CD4-positive, alpha-beta T cell treated with Interleukin-17A for 1 hour (primary cell): ENCODE results near the gene CTNNA1.

ENCODE experiments used
- DNase-seq: peaks from one replicate; pipeline ENCODE4 v3.0.0-alpha.2; 2020

Gene CTNNA1

DNA sequence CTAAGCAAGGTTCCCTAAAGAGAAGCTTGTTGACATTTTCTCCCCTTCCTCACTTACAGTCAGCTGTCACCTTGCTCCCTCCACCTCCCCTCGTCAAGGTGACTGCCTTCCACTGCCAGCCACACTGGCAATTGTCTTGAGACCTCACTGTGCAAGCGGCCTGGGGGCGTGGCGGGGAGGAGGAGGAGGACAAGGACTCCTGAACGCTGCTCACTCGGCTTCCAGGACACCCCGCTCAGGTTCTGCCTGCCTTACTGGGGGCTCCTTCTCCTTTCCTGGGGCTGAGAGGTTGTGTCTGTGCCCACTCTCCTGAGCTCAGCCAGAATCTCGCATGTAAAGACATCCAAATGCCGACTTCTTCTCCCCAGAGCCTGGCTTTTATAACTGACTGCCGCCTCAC is 182.2 kb downstream of the CTNNA1 start:
- no peak for DNase-seq

DNA sequence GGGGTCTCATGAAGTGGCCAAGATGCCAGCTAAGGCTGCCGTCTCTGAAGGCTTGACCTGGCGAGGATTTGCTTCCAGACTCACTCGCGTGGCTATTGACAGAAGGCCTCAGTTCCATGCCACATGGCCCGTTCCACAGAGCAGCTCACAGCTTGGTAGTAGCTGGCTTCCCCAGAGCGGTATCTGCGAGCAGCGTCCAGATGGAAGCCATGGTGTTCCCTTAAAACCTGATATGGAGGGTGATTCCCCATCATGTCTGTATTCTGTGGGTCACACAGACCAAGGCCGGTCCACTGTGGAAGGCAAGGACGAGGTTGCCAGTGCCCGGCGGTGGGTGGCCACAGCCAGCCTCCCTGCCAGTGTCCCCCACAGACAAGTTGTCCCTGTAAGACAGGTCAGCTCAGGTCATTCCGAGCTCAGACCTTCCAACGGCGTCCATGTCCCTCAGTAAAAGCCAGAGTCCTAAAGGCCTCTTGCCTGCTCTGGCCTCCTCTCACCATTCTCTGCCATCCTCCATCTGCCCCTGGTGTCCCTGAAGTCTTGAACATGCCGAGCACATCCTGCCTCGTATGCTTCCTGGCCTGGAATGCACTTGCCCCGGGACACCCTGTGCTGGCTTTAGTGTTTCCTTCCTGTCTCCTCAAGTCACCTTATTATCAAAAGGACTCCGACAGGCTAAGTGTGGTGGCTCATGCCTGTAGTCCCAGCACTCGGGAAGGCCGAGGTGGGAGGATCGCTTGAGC is 183.2 kb downstream of the CTNNA1 start:
- no peak for DNase-seq

DNA sequence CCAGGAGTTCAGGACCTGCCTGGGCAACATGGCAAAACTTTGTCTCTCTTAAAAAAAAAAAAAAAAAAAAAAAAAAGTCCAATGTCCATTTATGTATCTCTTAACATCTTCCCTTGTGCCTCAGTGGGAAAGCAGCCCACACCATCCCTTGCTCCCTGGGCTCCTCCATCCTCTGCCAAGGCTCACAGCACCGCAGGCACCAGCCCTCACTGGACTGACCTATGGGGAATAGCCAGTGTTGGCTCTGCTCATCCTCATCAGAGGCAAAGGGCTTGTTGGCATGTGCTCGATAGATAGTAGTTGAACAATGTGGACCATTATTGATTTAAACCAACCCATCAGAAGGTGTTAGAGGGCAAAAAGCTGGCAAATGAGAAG is 183.7 kb downstream of the CTNNA1 start:
- DNase-seq = no peak

DNA sequence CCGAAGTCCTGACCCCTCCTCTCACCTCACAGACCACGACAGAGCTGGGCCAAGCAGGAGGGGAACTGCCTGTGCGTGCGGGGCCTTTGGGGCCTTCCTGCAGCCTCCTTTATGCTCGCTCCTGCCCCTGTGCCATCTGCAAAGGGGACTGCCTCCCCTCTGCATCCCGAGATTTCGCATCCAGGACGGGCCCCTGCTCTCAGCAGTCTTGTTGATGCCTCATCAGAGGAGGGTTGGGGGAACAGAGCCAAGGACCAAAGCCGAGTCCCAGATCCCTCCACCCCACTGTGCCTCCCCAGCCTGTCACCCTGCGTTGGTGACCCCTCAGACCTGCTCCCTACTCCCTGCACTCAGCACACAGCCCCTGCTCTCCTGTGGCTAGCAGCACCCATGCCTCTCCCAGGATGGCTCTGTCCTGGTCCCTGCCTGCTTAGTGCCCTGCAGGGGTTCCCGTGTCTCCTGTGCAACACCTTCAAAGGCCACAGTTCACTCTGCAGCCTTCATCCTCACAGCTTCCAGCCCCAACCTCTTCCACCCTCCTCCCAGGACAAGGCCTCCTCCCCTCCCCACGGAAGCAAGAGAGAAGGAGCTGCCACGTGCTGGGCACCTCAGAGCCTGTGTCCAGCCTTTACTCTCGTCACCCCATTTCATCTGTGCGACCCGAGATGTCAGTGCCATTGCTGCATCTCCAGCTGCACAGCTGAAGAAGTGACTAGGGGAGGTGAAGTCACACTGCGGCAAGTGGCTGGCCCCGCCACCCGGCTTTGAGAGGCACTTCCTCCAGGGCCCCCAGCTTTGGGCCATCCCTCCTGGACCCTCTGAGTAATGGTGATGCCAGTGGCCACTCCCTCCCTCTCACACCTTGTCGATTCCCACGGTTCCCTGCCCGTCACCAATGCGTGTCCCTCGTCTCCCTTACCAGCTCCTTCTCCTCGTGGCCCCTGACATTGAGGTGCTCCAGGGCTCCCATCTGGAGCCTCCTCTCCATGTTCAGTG is 184.5 kb downstream of the CTNNA1 start:
- DNase-seq = no peak

DNA sequence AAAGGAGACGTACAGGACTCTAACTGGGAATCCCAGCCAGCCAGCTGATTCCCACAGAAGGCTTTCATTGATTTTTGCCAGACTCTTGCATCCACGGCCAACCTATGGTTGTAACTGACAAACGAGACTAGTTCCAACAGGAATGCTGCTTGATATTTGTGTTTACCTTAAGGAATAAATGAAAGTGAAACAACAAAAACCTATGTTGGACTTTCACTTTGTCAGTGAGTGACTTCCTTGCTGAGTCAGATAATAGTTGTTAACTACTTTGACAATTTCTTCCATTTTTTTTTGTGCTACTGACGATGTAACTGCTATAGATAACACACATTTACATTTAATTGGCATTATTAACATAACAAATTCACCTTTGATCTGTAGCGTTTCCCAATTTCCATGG is 185.3 kb downstream of the CTNNA1 start:
- no peak for DNase-seq

DNA sequence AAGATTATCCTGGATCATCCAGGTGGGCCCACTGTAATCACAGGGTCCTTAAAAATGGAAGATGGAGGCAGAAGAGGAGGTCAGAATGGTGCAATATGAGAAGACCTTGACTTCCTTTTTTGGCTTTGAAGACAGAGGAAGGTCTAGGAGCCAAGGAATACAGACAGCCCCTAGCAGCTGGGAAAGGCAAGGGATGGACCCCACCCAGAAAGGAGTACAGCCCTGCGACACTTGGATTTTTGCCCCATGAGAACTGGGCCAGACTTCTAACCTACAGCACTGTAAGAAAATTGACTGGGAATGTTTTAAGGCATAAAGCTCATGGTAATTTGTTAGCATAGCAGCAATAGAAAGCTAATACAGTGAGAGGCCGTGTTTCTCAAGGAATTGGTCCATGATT is 188.8 kb downstream of the CTNNA1 start:
- DNase-seq = no peak

DNA sequence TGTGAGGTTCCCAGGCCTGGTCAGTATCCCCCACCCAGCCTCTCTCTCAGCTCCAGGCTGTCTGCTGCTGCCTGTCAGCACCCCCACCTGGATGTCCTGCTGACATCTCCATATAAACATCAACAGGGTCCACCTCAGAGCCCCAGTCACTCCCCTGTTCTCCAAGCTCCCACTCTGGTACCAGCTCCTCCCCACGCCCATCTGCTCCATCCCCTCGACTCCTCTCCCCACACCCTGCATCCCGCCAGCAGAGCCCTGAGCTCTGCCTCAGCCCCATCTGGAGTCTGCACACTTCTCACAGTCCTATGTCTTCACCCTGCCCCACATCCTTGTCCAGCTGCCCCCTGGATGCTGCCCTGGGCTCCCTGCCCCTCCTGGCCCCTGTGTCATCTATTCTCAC is 189.6 kb downstream of the CTNNA1 start:
- no peak for DNase-seq

DNA sequence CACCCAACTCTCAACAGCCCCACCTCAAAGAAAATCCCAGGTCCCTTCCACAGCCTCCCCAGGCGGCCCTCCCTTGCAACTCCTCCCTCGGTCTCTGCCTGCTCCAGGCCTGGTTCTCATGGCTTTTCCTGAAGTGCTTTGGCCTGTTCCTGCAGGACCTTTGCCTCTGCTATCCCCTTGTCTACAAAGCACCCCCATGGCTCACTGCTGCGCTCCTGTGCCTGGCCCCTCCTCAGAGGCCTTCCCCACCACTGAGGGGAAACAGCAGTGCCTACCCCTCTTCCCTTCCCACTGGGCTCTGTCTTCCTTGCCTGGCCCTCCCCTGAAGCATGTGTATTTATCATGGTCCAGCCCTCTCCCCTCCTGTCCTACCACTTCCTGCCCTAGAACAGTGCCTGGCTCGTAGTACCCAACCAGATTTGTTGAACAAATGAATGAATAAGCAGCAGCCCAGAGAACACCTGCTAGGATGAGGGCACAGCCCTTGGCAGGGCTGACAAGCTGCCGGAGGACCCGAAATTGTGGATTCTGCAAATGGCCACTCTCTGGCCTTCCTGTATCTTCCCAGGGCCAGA is 190.5 kb downstream of the CTNNA1 start:
- DNase-seq = no peak

DNA sequence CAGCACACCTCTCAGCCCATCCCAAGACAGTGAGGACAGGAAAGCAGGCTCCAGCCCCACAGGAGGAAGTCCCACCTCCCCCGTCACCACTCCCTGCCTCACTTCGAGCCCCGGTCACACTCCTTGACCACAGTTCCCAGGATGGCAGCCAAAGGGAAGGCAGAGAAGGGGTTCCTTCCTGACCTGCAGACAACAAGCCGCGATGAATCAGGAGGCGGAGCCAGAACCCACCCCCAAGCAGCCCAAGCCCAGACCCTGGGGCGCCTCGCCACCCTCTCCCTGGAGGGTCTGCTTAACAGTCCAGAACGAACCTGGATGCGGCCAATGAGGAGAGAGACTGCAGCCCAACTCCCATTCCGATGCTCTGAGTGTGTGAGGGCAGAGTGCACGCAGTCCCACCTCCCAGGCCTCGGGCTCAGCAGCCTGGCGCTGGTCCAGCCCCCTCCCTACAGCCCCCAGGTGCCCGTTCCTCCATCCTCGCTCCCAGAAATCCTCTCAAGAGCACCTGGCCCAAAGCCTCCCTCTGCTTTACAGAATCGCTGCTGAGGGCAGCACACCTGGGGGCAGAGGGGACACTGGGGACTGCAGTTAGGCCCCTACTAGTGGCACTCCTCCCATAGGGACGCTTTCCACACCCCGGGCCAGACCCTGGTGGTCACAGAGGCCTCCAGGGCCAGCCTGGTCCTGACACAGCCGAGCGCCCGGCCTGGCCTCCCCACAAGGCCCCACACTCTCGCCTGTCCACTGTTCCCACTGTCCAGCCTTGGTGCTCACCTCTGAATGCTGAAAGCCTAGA is 191.5 kb downstream of the CTNNA1 start:
- no peak for DNase-seq

DNA sequence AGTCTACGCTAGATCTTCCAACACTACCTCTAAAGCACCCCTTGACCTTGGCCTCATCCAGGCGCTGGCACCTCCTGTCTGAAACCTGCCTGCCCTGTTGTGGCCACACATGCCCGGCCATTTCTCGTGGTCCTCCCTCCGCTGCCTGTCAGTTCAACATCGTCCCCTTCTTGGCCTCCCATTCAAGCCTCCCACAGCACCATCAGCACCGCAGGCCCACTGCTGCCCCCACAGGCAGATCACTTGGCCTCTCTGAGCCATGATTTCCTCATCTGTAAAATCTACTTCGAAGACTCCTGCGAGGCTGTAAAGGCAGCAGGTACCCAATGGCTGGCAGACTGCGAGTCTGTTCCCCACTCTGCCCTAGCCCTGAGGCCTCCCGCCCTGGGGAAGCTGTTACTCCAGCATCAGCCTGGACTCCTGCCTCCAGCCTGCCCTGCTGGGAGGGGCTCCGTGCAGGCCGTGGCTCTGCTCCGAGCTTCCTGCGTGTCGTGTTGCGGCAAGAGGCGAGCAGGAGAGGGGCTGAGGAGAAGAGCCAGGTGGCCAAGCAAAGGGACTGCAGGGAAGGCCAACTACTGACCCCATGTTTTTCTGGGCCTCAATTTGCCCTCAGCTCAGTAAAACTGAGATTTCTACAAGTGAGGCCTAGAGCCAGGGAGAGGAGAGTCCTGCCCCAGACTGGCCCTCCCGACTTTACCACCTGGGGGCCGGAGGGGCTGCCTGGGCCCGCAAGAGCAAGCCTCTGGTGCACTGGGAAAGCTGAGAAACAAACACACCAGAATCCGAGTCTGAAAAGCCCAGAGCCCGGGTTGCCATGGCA is 192.4 kb downstream of the CTNNA1 start:
- no peak for DNase-seq

DNA sequence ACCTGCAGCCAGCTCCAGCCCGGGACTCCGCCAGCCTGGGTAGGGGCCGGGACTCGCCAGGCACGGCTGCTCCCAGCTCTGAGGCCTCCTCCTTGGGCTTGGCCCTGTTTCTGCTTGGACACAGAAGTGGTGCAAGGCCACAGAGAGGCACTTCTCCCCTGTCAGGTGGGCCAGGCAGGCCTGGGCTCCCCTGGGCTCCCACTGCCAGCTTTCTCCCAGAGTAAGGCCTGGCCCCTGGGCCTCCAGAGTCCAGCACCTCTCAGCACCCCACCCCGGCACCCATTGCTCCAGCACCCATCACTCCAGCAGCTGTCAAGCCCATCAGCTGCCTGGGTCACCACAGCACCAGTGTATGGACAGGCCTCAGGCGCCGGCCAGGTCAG is 193.0 kb downstream of the CTNNA1 start:
- DNase-seq = no peak

DNA sequence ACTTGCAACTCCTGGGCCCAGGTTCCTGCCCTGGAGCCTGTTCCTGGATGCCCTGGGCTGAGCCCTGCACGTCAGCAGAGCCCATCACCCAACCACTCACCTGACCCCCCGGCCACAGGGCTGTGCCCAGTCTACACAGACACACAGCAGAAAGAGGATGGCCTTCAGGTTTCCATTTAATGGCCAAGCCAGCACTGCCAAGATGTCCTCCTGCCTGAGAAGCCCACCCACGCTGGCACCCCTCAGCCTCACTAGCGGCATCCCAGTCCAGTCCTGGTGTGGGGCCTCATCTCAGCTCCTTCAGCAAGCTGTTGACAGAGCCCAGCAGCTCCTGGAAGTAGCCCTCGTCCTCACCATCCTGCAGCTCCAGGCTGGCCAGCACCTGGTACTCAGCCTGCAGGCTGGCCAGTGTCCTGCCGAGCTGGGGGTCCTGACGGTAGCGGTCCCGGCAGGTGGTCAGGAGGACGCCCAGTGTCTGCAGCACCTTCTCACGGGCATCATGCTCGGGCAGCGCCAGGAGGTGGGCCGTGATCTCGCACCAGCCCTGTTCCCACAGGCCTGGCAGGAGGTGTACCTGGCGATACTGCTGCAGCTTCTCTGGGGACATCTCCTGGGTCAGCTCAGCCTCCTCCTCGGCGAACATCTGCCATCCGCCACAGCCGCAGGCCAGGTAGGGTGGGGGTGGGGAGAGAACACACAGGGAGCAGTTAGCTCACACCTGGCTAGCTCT is 193.8 kb downstream of the CTNNA1 start:
- DNase-seq = no peak

DNA sequence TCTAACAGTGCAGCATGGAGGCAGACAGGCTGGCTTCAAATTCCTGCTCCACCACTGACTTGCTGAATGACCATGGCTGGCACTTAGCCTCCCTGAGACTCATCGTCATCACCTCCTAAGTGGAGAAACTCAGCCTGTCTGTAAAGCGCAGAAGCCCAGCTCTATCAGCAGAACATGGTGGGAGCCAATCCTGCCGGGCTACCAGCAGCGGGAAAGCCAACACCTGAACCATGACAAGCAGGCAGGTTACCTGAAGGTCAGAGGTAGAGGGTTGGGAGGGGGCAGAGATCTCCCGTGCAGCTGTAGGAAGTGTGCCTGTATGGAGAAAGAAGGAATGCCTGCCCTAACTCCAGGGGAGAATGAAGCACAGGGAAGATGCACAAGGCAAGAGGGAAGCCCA is 194.6 kb downstream of the CTNNA1 start:
- DNase-seq = no peak

DNA sequence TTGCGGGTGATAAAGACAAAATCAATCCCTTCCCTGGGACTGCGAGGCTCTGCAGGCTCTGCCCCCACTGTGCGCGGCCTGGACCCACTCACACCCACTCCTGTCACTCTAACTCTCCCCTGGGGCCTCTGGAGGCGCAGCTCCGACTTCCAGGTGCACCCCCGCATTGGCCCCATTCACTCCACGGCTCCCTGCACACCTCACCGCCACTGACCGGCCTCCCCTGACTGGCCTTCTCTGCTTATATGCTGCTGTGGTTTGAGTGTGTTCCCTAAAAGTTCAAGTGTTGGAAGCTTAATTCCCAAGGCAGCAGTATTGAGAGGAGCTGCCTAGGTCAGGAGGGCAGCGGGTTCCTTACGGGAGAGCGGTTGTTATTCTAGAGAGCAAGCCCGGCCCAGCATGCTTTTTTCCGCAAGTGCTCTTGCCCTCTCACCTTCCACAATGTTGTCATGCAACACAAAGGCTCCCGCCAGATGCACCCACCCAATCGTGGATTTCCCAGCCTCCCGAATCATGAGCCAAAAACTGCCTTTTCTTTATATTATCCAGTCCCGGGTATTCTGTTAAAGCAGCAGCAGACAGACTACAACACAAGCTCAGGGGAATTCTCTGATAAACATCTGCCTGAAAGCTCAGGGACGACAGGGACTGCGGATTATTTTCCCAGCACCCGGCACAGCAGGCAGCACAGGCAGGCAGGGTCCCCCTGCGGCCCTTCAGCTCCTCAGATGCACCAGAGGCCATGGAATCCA is 195.4 kb downstream of the CTNNA1 start:
- no peak for DNase-seq

DNA sequence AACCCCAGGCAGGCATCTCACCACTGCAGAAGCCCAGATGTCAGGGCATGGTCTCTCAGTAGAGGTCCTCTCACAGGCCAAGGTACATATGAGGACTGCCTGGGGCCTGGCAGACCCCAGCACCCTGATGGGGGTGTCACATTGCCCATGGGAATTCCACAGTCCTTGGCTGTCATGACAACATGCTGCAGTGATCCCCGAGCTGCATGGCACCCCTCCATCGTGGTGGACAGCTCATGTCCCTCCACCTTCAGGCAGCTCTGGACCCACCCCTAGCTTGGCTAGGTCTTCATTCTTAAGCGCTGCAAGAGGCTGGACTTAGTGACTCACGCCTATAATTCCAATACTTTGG is 196.0 kb downstream of the CTNNA1 start:
- no peak for DNase-seq

DNA sequence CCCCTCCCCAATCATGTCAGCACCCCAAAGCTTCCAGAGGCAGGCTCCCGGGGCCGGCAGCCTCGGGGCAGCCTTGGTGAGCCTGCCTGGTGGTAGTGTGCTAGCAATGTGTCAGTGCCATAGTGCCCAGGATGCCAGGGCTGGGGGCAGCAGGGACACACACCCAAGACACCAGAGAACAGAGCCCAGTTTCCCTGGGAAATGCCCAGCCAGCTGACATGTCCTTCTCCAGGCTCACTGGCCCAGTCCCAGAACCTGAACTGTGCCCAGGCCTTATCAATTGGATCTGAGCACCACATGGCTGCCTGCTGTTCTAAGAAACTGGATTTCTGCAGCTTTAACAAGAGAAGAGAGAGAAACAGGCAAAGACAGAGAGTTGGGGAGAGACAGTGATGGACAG is 196.8 kb downstream of the CTNNA1 start:
- DNase-seq = no peak

DNA sequence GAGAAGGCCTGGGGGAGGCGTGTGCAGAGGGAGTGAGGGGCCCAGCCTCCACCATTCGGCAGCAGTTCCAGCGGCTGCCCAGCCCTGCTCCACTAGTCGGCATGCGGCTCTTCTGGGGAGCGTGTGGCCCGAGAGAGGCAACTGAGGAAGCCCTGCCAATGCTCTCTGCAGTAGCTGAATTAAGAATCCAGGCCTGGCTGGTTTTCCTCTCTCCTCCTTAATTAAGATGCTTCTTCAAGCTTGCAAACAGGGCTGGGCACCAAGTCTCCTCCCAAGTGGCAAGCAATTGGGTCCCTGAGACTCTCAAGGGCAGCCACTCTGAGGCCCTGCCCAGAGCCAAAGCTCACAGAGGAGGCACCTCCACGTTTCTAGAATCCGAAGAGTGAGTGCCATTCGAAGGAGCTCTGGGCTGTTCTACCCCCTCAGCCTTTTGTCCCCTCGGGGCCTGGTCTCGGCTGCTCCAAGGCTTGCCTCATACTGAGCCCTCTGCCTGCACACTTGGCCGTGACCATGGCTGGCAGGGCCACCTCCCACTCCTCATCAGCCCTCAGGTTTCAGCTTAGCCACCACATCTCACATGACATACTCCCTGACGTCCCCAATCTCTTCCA is 197.3 kb downstream of the CTNNA1 start:
- no peak for DNase-seq

DNA sequence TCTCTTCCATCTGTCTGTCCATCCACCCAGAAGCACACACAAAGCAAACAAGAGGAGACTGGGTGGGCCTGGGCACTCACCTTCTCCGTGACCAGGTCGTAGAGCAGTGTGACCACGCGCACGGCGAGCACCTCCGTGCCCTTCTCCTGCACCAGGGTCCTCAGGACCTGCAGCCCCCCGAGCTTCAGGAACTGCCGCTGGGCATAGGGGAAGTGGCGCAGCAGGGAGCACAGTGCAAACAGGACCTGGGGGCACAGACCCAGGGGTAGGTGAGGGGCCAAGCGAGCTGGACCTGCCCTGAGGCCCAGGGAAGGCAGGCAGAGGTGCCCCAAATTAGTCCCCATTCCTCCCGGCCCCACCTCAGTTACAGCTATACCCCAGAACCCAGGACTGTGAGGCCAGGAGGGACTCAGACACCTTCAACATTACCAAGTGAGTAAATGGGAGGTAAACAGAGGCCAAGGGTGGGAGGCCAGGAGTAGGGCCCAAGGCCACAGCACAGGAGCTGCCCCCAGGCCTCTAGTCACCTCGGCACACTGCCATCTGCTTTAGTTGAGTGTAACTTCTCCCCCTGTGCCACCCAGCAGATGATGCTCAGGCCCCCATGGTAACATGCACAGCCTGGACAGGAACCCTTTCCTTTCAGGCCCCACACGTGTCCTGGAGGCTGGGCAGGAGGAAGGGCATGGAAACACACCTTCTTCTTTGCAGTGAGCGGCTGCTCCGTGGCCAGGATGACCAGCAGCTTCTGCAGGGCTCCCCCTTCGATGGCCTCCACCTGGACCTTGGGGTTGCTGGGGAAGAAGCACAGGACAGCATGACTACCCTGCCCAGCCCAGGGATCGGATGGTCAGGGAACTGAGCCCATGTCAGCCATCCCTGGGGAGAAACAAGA is 198.1 kb downstream of the CTNNA1 start:
- no peak for DNase-seq
